HG03060 (cell line): ENCODE data around the gene CALN1.
"Not testable (repeated sequence)": the region's sequence is repeated elsewhere in the genome, so short reads cannot be mapped to it uniquely, and the experiment has no call there.

ENCODE experiments used
- ATAC-seq: cut with Tn5 transposase; IDR thresholded peaks from one replicate; pipeline ENCODE4 v1.9.1; 2021; ENCODE audit warnings: low read depth, moderate number of reproducible peaks; ENCODE audit not compliant: unreplicated experiment

The CALN1 gene

DNA sequence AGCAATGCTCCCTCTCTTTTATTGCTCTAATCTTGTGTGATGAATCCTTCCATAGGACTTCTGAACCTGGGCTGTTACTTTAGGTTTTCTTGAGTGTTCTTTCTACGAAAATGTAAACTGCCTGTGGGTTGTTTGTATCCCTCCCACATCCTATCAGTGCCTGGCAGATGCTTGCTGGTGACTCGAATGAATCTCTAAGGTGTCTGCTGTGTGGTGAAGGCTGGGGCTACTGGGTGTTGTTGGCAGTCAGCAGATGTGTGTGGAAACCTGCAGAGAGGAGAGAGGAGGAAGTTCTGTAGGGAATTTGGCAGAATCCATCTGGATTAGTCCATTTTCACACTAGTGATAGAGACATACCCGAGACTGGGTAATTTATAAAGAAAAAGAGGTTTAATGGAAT, 639.4 kb downstream of the CALN1 start:
- no peak for ATAC-seq

DNA sequence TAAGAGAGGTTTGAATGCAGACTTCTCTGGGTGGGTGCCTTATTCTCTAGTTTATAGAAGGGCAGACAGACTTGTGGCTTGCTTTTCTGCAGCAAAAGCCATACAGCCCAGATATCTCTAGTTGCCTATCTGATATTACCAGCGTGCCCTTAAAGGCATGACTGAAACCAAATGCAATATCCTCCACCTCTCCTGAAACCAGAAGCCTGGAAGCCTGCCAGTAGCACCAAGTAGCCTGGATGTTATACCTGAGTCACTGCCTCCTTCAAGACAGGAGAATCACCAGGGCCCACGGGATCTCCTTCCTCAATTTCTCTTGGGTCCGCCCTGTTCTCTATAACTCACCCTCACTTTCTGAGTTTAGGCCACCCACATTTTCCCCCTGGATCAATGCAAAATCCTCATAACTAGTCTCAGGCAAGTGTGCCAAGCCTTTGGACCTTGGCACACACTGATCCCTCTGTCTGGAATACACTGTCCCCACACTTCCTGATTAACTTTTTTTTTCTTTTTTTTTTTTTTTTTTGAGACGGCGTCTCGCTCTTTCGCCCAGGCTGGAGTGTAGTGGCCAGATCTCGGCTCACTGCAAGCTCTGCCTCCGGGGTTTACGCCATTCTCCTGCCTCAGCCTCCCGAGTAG, 641.8 kb downstream of the CALN1 start:
- no peak for ATAC-seq

DNA sequence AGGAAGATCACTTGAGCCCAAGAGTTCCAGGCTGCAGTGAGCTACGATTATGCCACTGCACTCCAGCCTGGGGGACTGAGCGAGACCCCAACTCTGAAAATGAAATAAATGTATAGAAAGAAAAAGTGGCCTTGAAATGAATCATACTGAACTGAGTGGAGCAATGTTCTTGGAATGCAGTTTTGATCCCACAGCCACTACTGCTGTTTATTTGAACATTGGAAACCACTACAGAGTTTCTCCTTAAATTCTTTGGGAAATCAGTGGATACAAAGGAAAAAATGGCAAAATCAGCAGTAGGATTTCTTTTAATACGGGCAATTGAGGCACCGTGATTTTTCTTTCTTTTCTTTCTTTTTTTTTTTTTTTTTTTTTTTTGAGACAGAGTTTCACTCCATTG, 642.8 kb downstream of the CALN1 start:
- ATAC-seq, result no peak

DNA sequence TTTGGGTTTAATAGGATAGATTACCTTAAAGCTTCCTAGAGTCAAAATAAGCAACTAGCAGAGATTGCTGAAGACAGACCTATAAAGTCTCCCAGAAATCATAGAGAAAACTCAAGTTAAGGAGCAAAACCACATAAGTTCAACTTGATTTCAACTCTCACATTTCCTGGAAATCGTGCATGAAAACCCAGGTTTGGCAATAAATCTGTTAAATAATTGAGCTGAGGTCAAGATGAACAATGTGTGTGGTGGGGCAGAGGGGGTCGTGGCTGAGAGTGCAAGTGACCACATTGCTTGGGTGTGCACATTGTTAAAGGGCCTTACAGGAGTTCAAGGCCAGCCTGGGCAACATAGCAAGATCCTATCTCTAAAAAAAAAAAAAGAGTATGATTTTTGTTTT, 643.7 kb downstream of the CALN1 start:
- no peak for ATAC-seq

DNA sequence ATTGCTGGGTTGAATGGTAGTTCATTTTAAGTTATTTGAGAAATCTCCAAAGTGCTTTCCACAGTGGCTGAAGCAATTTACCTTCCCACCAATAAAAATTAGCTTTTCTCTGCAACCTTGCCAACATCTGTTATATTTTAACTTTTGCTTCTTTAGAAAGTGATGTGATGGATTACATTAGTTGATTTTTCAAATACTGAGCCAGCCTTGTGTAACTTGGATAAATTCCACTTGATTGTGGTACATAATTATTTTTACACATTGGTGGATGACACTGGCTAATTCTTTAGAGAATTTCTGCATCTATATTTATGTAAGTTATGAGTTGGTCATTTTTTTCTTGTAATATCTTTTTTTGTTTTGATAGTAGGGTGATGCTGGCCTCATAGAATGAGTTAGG, 646.1 kb downstream of the CALN1 start:
- no peak for ATAC-seq

DNA sequence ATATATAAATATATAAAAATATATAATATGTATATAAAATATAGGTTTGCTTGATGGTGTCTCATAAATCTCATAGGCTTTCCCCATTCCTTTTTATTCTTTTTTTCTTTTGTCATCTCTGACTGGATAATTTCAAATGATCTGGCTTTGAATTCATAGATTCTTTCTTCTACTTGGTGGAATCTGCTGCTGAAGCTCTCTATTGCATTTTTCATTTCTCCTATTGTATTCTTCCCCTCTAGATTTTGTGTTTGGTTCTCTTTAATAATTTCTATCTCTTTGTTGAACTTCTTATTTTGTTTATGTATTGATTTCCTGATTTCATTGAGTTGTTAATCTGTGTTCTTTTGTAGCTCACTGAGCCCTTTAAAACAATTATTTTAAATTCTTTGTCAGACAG, 650.8 kb downstream of the CALN1 start:
- no peak for ATAC-seq

DNA sequence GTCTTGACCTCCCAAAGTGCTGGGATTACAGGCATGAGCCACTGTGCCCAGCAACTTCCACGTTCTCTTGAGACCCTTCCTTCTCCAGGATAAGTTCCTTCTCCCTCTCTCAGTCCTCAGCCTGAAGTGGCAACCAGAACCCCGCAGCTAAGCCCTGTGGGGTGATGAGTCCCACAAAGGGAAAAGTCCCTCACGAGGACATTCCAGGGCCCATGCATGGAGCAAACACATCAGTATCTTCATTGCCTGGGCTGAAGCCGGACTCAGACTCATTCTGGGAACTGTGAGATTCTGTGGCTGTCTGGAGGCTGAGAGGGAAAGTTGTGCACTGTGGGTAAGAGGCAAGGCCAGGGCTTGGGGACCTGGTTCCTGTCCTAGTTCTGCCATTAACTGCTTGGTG, 657.3 kb downstream of the CALN1 start:
- no peak for ATAC-seq

DNA sequence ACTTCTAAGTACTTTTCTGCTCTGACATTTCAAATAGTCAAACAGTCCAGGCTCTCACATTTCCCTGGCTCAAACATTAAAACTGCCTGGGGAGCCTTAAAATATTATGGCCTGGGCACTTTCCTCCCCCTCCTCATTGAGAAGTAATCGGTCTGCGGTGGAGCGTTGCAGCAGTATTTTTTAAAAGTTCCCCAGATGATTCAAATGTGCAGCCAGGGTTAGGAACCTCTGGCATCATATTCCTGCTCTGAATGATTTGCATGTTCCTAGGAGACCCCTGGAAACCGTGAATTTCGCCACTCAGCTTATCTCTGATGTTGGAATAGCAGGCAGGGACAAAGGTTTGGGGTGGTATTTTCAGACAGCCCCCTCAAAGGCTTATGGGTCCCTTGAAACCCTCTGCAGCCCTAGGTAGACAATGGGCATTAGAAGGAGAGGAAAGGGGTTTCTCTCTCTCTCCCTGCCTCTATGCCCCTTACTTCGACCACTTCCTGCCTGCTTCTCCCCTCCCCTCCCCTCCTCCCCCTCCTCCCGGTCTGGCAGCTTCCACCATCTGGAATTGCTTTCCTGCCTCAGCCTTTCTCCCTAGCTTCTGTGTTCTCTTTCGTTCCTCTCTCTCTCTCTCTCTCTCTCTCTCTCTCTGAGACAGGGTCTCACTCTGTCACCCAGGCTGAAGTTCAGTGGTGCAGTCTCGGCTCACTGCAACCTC, 658.0 kb downstream of the CALN1 start:
- ATAC-seq, result no peak

DNA sequence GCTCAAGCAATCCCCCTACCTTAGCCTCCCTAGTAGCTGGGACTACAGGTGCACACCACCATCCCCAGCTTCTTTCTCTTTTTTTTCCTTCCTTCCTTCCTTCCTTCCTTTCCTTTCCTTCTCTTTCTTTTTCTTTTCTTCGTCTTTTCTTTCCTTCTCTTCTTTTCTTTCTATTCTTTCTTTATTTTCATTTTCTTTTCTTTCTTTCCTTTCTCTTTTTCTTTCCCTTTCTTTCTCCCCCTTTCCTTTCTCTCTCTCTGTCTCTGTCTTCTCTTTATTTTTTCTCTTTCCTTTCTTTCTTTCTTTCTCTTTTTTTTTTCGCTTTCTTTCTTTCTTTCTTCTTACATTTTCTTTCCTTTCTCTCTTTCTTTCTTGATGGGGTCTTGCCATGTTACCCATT, 658.9 kb downstream of the CALN1 start:
- no peak for ATAC-seq

DNA sequence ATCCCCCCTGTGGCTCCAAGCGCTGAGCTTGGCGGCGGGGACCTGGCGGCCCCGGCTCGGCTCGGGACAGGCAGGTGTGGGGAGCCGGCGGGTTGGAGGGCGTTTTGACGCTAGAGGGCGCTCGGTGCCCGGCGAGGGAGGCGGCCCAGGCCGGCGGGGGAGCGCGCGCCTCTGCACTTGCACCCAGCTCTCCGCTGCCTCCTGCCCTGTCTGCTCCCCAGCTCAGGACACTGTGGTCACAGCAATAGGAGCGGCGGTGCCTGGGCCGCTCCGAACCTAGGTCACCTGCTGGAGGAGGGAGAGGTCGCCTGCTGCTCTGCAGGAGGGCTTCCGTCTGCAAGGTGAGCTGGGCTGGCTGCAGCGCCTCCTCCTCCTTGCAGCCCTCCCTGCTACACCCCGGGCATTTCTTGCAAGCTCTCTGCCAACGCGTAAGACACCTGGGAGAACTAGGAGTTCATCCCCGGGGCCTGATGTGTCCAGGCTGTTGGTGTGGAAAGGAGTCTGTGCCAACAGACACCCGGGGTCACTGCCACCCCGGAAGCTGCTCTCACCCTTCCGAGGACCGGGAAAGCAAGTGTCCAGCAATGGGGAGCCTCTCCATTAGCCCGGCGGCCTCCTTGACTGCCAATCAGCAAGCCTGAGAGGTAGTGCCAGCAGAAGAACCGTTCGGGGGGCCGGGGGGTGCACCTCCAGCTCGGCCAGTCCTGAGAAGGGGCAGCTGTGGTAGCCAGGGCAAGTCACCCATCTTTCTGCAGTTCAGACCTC, 659.8 kb downstream of the CALN1 start:
- ATAC-seq, result no peak

DNA sequence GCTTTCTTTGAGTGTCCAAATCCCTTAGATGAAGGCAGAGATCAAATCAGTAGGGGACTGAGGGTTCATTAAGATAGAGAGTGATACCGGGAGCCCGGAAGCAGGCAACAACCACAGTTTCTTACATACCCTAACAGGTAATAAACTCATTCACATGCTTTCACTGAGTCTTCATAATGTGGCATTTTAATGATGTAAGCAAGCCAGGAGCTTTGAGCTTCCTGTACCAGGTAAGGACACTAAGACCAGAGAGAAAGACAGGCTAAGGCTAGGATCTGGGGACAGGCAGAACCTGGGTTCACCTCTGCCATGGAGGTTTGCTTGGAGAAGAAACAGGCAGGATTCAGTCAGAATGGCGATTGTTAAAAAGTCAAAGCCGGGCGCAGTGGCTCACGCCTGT, 661.8 kb downstream of the CALN1 start:
- ATAC-seq, result no peak

DNA sequence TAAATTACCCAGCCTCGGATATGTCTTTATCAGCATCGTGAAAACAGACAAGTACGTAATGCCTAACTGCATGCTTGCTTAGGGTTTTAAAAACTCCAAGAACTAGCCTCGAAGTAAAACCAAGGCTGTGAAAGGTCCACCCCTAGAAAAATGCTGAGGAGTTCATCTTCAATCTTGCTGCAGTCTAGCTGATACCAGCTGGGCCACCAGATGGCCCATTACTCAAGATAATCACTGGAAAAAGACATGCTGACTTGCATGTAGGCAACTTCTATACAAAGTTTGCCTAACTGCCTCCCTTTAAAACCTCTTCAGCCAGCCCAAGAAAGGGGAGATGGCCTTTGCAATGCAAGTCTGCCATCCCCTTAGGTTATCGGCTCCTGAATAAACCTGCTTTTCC, 666.1 kb downstream of the CALN1 start:
- ATAC-seq, result no peak

DNA sequence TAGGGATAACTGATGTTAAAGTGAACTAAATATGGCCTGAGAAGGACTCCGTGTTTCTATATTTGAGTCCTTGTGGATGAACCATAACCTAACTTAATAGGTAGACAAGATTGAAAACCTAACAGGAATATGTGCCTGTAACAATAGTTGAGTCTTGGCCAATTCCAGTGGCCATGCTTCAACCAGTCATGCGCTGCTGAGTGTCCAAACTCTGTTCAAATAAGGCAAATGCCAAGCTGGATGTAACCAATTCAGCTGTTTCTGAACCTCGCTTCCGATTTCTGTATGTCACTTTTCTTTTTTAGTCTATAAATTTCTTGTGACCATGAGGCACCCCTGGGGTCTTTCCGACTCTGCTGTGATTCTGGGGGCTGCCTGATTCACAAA, 672.0 kb downstream of the CALN1 start:
- ATAC-seq, result no peak

DNA sequence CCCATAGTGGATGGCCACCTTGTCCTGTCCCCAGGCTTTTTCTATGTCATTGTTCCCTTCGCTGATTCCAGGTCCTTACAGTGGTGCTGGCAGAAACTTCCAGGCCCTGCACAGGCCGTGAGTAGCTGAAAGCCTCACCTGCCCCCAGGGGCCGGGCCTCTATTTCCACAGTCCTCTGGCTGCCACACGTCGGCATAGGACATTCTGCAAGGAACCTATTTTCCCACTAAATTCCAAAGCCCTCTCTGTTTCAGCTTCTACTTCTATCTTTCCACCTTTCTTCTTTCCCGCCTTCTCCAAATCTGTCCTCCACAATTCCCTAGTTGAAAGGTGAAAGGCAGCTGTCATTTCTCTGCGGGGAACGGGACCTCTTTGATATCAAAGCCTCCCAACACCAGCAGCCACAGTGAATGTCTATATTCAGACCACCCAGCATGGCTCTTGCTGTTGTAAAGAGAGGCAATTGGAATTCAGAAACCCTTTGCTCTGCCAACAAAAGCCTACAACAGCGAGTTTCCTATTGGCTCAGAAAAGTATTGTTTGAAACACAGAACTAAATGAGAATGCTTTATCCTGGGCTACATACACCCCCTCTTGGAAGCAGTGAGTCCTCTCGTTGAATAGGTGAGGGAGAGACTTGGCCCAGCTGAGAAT, 672.5 kb downstream of the CALN1 start:
- no peak for ATAC-seq

DNA sequence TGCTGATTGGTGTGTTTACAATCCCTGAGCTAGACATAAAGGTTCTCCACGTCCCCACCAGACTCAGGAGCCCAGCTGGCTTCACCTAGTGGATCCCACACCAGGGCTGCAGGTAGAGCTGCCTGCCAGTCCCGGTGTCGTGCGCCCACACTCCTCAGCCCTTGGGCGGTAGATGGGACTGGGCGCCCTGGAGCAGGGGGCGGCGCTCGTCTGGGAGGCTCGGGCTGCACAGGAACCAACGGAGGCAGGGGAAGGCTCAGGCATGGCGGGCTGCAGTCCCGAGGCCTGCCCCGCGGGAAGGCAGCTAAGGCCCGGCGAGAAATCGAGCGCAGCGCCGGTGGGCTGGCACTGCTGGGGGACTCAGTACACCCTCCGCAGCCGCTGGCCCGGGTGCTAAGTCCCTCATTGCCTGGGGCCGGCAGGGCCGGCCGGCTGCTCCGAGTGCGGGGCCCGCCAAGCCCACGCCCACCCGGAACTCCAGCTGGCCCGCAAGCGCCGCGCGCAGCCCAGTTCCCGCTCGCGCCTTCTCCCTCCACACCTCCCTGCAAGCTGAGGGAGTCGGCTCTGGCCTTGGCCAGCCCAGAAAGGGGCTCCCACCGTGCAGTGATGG, 674.1 kb downstream of the CALN1 start:
- ATAC-seq, result not testable (repeated sequence)

DNA sequence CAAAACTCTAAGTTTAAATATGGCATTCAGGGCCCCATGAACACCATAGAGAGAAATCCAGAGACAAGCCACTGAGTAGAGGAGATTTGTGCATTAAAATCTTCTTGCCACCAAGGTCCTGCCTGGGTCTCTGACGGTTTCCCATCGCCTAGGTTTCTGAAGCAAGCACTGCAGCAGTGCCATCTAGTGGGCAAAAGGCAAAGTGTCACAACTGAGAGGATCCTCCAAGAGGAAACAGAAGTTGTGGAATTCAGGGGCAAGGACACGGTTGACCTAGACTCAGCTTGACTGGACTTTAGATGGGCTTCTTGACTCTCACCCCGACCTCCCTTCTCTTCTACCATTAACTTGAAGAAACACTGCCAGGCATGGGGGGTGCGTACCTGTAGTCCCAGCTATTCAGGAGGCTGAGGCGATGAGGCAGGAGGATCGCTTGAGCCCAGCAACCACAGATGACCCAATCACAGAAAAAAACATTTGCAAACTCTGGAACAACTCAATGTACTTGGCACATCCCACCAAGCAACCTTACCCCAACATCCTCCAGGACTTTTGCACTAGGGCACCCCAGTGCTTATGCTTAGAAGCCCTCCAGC, 676.1 kb downstream of the CALN1 start:
- no peak for ATAC-seq

DNA sequence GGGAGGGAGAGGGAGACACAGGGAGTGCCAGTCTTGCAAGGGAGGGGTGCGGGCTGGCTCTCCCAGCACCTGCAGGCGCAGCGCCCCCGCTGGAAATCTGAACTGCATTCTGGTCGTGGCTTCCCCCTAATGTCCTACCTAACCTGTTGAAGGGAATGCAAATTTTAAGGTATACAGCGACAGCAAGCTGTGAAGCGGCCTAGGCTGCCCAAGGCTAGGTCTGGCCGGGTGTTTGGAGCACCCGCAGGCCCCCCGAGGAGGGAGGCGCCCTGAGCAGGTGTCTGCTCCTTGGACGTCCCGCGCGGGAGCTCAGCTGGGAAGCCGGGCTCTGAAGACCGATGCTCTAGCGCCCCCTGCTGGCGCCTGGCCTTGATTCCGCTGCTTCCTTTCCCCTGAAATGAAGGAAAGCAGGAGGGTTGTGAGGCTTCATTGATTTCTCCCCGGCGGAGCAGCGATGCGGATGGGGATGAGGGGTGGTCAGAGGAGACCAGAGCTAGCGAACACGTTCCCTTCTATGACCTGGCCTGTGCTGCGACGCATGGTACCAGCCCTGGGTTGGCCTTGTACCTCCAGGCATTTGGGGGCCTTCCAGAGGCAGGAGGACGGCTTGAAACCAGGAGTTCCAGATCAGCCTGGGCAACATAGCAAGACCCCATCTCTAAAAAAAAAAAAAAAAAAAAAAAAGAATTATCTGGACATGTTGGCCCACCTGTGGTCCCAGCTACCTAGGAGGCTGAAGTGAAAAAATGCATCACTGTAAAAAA, 678.8 kb downstream of the CALN1 start:
- ATAC-seq, result no peak

DNA sequence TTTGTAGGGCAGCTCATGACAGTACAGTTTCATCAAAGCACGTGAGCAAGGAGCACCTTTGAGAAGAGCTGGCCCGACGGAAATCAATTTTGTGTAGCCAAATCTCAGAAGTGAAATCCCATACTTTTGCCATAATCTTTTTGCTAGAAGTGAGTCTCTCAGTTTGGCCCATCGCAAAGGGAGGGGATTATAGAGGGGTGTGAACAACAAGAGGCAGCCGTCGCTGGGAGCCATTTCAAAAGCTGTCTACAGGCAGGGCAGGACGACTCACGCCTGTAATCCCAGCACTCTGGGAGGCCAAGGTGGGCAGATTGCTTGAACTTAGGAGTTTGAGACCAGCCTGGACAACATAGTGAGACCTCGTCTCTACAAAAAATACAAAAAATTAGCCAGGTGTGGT, 680.4 kb downstream of the CALN1 start:
- ATAC-seq, result no peak
